ENCODE results near the gene BTC. TPM values are rescaled to one million over a fixed set of nuclear protein-coding genes. Genes with fewer than 3 reads are reported as not detected.

The BTC gene
- total RNA-seq, 4 donors from 2014 or later = 1.8 to 13.4 (median 4.6) TPM

- Histone ChIP-seq H3K36me3 (no peaks in the 10 kb centered on the region), H3K4me3 (no peak overlapping the region), H3K27me3 (no peaks in the 10 kb centered on the region), H3K4me1 (peaks cover 0 to 15% (median 0%) of the 10 kb centered on the region in 3 donors), H3K27ac (no peak overlapping the region), H3K9me3 (no peaks in the 10 kb centered on the region)
- TF ChIP-seq, protein P1, sequence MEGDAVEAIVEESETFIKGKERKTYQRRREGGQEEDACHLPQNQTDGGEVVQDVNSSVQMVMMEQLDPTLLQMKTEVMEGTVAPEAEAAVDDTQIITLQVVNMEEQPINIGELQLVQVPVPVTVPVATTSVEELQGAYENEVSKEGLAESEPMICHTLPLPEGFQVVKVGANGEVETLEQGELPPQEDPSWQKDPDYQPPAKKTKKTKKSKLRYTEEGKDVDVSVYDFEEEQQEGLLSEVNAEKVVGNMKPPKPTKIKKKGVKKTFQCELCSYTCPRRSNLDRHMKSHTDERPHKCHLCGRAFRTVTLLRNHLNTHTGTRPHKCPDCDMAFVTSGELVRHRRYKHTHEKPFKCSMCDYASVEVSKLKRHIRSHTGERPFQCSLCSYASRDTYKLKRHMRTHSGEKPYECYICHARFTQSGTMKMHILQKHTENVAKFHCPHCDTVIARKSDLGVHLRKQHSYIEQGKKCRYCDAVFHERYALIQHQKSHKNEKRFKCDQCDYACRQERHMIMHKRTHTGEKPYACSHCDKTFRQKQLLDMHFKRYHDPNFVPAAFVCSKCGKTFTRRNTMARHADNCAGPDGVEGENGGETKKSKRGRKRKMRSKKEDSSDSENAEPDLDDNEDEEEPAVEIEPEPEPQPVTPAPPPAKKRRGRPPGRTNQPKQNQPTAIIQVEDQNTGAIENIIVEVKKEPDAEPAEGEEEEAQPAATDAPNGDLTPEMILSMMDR (IDR thresholded peaks at IDR 0.05) = no peak
- TF ChIP-seq POLR2A (IDR thresholded peaks at IDR 0.05) = no peak
- WGBS, 2 donors = 27 to 35% methylated on average over 5 of the region's 5 CpGs
- DNase-seq = no peak
- intact Hi-C loops (cut with DNase I) = no loop called here
Observed at GRCh38 chr4:74758551-74759145, 35.7 kb downstream of the BTC start.

DNA sequence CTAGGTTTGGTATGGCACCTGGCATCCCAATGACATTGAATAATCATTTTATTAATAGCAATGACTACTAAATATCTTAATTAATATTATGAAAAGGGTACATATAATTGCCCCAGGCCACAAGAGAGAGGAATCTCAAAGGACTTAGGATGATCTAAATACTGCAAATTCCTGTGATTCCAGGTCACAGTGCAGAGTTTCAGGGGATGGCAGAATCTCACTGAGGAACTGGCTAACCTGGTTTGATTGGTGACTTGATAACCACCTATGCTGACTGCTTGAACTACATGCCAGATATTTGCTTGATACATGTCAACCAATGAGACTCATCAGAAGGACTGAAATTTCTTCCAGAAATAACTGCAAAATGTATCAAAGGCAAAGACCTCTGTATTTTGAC, 37.2 kb downstream of the BTC start:
- TF ChIP-seq POLR2A (IDR thresholded peaks at IDR 0.05) = no peak
- TF ChIP-seq, protein P1 (IDR thresholded peaks at IDR 0.05) = no peak
- intact Hi-C loops (cut with DNase I) = no loop called here
- H3K4me1 ChIP-seq = peaks cover 0 to 15% (median 0%) of the 10 kb centered on the region in 3 donors
- no peak for DNase-seq
- no peaks in the 10 kb centered on the region for H3K27me3 ChIP-seq
- H3K27ac ChIP-seq = no peak overlapping the region
- no peaks in the 10 kb centered on the region for H3K9me3 ChIP-seq
- H3K4me3 ChIP-seq = no peak overlapping the region
- H3K36me3 ChIP-seq = no peaks in the 10 kb centered on the region

- 51 to 56% methylated on average over 4 to 6 of the region's 7 CpGs for WGBS, 2 donors
- no peak for TF ChIP-seq POLR2A (IDR thresholded peaks at IDR 0.05)
- TF ChIP-seq, protein P1 (IDR thresholded peaks at IDR 0.05) = no peak
- Histone ChIP-seq H3K4me3 (no peak overlapping the region), H3K27me3 (no peaks in the 10 kb centered on the region), H3K9me3 (no peaks in the 10 kb centered on the region), H3K4me1 (peaks cover 0 to 15% (median 0%) of the 10 kb centered on the region in 3 donors), H3K36me3 (no peaks in the 10 kb centered on the region), H3K27ac (peak overlapping the region in 3 of 4 donors; percentile 51 to 74 (median 56))
- no peak for DNase-seq
- intact Hi-C loops (cut with DNase I) = no loop called here
Observed at GRCh38 chr4:74755486-74755885, 38.8 kb downstream of the BTC start.

DNA sequence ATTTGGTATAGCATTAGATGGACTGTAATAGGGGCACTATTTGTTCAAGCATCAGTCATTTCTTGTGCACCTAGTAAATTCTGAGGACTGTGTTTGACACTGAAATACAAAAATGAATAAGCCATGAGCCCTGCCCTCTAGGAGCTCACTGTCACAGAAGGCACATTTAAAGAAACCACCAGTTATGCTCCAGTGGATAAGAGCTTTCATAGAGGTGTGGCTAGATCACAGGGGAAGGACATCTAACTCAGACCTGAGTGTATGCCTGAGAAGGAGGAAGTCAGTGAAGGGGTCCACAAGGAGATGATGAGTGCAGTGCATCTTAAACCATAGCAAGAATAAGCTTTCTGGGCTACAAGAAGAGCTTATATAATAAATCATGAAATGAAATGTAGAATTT, 40.1 kb downstream of the BTC start:
- Histone ChIP-seq H3K27ac (no peak overlapping the region), H3K36me3 (no peaks in the 10 kb centered on the region), H3K9me3 (no peaks in the 10 kb centered on the region), H3K4me1 (peaks cover 0 to 15% (median 0%) of the 10 kb centered on the region in 3 donors), H3K27me3 (no peaks in the 10 kb centered on the region), H3K4me3 (no peak overlapping the region)
- TF ChIP-seq, protein P1 (IDR thresholded peaks at IDR 0.05) = no peak
- TF ChIP-seq POLR2A (IDR thresholded peaks at IDR 0.05) = no peak
- intact Hi-C loops (cut with DNase I) = no loop called here
- no peak for DNase-seq

DNA sequence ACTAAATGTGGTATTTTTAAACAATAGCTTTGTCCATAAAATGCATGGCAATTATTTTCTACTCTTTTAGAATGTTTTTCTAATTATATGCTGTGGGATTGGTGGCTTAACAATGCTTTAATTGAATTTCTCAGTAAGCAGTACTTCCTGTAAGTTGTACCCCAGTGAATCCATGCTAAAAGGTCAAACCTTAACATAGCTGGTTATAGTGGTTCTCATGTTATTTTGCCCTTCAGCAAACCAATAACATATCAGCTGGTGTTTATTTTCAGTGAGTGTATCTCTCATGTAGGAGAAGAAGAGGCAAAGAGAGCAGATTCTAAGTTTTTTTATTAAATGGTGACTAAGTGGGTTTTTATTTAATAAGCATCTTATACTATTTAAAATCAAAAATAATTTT, 41.5 kb downstream of the BTC start:
- no peak for TF ChIP-seq POLR2A (IDR thresholded peaks at IDR 0.05)
- TF ChIP-seq, protein P1 (IDR thresholded peaks at IDR 0.05) = no peak
- Histone ChIP-seq H3K4me1 (peaks cover 0 to 5% (median 0%) of the 10 kb centered on the region in 3 donors), H3K4me3 (no peak overlapping the region), H3K27ac (no peak overlapping the region), H3K36me3 (no peaks in the 10 kb centered on the region), H3K27me3 (no peaks in the 10 kb centered on the region), H3K9me3 (no peaks in the 10 kb centered on the region)
- intact Hi-C loops (cut with DNase I) = no loop called here
- DNase-seq = no peak
